GM12801 (cell line): ENCODE data around the gene PLXDC2.

Experiments used
- TF ChIP-seq, protein P1 (sequence below): IDR thresholded peaks from one replicate; pipeline ENCODE4 v1.5.1; 2011; ENCODE audit warnings: control low read depth; ENCODE audit not compliant: insufficient read length; ENCODE audit errors: extremely low read depth

Gene PLXDC2

DNA sequence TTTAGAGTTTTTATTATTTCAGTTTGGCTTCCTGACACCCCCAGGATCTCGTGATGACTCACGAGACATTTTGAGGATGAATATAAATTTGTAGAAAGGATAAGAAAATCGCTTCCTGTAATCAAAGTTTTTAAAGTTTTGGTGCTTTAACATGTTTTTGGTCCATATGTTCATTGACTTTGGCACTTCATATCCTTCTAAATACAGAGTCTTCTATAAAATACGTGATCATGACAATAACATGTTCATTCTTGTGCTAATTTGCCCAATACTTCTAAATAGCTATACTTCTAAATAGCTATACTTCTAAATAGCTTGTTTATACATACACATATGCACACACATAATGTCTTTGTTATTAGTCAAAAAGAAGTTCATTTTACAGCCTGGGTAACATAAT is 341.9 kb downstream of the PLXDC2 start:
- TF ChIP-seq, protein P1, sequence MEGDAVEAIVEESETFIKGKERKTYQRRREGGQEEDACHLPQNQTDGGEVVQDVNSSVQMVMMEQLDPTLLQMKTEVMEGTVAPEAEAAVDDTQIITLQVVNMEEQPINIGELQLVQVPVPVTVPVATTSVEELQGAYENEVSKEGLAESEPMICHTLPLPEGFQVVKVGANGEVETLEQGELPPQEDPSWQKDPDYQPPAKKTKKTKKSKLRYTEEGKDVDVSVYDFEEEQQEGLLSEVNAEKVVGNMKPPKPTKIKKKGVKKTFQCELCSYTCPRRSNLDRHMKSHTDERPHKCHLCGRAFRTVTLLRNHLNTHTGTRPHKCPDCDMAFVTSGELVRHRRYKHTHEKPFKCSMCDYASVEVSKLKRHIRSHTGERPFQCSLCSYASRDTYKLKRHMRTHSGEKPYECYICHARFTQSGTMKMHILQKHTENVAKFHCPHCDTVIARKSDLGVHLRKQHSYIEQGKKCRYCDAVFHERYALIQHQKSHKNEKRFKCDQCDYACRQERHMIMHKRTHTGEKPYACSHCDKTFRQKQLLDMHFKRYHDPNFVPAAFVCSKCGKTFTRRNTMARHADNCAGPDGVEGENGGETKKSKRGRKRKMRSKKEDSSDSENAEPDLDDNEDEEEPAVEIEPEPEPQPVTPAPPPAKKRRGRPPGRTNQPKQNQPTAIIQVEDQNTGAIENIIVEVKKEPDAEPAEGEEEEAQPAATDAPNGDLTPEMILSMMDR, result no peak

DNA sequence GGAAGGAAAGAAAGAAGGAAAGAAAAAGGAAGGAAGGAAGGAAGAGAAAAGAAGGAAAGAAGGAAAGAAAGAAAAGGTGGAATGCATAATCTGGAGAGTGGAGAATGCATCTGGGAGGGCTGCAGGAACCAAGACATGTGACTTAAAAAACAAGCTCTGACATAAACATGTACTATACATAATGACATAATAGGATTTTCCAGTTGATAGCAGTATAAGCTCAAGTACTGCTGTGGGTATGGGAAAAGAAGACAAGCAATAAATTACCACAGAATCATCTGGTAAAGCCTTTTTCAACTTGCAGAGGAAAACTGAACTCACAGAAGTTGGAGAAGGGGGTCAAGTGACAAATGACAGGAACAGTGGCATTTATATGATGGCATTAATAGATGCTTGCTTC is 345.9 kb downstream of the PLXDC2 start:
- TF ChIP-seq, protein P1, result no peak

DNA sequence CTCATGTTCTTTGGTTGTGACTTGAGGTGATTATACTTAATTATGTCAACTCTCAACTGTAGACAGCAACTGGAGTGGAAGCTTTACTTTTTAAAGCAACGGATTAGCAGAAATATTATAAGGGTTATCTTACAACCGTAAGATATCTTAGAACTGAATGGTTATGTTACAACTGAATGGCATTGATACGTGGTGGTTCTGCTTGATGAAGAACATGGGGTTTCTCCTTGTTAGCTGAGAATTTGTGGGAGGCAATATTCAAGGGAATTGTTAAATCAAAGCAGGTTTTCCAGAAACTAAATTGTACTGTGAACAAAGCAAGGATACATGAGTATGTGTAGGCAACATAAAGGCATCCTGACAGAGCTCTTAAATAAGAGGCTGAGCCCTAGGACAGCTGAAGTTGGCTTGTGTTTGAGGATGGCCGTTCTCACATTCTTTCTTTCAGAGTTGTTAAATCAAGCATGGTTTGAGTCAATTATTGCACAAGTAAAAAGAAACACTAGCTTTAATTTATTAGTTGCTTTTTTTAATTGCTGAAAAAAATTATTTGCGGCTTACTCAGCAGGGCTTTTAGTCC is 350.0 kb downstream of the PLXDC2 start:
- TF ChIP-seq, protein P1, result no peak

DNA sequence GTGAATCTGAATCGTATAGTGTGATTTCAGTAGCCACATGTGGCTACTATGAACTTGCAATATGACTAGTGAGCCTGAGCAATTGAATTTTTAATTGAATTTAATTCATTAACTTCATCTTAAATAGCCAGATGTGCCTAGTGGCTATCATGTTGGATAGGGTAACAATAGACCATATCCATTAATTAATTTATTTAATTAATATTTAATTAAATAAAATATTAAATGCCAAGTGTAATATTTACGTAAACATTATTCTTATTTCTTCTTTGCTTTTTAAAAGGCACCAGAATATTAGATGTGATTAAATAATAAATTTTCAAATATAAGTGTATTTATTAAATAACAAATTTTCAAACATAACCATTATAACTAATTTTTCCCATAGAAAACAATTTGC is 354.4 kb downstream of the PLXDC2 start:
- TF ChIP-seq, protein P1, result no peak

DNA sequence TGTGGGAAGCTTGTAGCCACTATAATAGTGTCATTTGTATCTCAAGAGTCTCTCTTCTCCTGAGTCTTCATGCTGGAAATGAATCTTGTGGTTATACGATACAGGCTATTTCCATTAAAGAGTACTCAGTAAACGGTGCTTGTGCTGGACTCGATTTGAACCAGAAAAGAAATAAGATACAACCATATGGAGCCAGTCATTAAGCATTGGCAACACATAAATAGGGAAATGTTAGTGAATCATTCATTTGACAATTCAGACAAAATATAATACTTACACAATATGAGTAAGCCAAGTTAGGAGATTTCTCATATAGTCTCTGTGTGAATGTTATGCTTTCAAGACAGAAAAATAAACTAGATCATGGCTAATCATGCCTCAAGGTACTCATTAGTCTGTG is 356.8 kb downstream of the PLXDC2 start:
- TF ChIP-seq, protein P1, result no peak

DNA sequence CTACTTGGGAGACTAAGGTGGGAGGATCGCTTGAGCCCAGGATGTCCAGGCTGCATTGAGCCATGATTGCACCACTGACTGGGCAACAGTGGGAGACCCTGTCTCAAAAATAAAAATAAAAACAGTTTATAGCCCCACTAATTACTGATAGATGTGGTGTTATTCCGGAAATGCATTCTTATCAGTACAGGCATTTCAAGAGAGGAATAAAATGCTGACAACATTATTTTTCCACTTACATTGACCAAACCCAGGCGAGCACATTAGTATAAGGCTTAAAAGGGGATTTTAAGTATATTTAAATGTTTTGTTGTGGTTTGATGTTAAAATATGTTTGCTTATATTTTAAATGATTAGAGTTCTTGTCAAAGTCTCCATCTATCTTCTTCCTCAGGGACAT is 359.5 kb downstream of the PLXDC2 start:
- TF ChIP-seq, protein P1, result no peak

DNA sequence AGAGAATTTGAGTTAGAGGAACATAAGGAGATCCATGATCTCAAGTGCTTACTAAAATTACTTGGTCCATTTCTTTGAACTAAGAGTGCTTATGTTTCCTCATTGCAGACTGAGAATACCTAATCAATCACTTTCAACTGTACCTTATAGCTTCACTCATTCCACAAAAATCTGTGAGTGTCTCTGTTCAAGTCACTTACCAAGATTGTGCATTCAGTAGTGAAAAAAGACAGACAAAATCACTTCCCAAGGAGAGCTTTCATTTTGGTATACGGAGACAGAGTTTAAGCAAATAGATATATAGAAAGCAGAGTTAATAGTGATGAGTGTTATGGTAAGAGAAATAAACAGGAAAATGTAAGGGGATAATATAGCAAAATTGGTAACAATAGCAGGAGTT is 364.5 kb downstream of the PLXDC2 start:
- TF ChIP-seq, protein P1, result no peak

DNA sequence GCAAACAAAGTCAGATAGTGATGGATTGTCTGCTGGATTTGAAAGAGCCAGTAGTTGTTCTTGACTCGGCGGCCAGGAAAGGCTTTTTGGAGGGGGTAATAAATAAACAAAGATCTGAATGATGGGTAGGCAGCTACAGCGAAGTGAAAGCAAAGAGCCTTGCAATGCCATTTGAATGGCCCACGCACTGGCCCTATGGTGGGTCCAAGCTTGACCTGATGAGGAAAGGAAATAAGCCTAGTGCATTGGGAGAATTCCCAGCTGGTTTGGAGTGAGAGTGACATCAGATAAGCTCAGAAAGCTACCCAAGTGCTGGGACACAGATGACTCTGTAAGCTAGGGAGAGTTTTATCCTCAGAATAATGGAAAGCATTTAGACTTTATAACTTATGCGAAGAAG is 365.2 kb downstream of the PLXDC2 start:
- TF ChIP-seq, protein P1, result no peak
